Amniotic stem cell (primary cell): ENCODE measurements around the gene UGT3A1.
"Not testable (repeated sequence)": the region's sequence is repeated elsewhere in the genome, so short reads cannot be mapped to it uniquely, and the experiment has no call there.

Experiments
- DNase-seq: peaks from one replicate; lab custom pipeline; 2025; lab: John Stamatoyannopoulos, UW

The UGT3A1 gene

GRCh38 chr5:35987776-35988175 is 3.4 kb downstream of the UGT3A1 start:
- no peak for DNase-seq

DNA sequence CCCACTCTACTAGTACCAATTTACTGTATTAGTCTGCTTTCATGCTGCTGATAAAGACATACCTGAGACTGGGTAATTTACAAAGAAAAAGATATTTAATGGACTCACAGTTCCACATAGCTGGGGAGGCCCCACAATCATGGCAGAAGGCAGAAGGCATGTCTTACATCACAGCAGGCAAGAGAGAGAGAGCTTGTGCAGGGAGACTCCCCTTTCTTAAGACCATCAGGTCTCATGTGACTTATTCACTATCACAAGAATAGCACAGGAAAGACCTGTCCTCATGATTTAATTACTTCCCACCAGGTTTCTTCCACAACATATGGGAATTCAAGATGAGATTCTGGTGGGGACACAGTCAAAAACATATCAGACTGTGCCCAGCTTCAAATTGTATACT is 11.5 kb downstream of the UGT3A1 start:
- DNase-seq = no peak

DNA sequence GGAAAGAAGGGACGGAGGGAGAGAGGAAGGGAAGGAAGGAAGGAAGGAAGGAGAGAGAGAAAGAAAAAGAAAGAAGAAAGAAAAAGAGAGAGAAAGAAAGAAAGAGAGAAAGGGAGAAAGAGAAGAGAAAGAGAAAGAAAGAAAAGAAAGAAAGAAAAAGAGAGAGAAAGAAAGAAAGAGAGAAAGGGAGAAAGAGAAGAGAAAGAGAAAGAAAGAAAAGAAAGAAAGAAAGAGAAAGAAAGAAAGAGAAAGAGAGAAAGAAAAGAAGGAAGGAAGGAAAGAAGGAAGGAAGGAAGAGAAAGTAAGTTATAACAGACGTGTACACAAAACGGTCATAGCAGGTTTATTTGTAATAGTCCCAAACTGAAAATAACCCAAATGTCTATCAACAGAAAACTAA is 14.3 kb downstream of the UGT3A1 start:
- DNase-seq = not testable (repeated sequence)

- no peak for DNase-seq
Measured at GRCh38 chr5:35974570-35974969, 16.6 kb downstream of the UGT3A1 start.

DNA sequence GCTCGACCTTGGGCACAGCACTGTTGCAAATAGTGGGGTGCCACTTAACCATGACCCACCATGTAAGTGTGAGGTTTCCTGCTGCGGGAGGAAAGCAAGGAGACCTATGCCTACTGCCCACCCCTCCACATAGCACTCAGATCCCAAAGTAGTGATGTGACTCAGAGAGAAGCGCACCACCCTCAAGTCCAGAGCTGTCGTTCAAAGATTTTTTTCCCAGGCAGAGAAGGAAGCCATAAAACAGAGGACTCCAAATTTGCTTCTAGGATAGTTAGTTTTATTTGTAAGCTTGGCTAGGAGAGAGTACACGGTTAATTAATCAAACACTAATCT is 19.3 kb downstream of the UGT3A1 start:
- DNase-seq = no peak

DNA sequence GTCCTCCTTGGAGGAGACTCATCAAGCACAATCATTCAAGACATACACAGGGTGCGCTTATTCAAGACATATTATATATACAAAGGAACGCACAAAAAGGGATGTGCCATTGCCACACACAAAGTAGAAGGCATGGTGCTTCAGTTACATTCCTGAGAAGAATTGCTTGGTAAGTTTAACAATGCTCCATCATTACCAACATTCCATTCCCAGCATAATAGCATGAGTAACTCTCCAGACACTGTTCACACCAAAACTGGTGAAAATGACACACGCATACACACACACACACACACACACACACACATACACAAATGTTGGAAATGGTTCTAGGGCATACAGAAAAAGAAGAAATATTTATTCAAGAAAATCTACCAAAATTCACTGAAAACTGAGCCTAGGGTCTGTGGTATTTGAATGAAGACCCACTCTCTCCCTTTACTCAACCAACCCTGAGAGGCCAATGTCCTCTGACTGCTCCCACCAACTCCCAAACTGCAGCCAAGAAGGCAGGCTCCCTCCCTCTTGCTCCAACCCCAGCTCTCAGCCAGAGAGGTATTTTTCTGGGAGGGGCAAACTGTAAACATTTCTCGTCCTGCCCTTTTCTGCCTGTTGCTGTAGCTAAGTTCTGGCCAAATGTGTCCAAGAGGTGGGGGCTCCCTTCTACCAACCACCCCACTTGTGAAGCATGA is 19.9 kb downstream of the UGT3A1 start:
- no peak for DNase-seq

GRCh38 chr5:35963381-35963843 is 27.8 kb downstream of the UGT3A1 start:
- DNase-seq = no peak

GRCh38 chr5:35960328-35960727 is 30.9 kb downstream of the UGT3A1 start:
- DNase-seq = no peak

DNA sequence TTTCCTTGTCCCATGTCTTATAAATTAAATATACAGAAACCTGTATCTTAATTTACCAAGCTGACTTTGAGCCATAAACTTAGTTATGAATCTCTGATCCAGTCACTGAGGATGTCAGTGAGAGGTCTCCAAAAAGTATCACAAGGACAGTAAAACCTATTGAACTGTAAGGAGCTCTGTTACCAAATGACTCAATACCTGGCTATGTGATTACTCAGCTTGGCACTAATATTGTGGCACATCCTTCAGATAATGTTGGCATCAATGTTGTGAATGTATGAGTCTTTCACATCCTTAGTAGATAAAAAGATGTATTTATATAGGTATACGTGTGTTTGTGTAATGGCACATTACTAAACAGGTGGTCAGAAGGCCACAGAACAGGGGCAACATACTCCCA is 34.8 kb downstream of the UGT3A1 start:
- no peak for DNase-seq

GRCh38 chr5:35954175-35954574 is 37.0 kb downstream of the UGT3A1 start:
- no peak for DNase-seq

DNA sequence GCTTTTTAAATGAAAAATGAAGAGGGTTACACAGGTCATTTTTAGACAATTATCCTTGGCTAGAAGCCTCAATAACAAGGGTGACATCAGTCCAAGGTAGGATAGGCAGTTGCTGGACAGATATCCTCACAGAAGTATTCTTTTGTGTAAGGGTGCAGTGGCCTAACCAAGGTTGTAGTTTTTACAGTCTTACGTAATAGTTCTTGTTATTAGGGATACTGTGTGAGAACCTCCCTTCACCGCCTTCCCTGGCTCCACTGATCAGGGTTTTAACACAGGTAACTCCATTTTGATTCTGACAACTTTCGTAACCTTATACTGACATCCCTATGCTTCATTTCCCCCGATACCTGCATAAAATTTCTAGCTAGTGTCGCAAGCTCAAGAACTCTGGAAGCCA is 44.1 kb downstream of the UGT3A1 start:
- DNase-seq = no peak

GRCh38 chr5:35939639-35940038 is 51.6 kb downstream of the UGT3A1 start:
- no peak for DNase-seq

GRCh38 chr5:35938568-35939227 is 52.5 kb downstream of the UGT3A1 start, which contains the start of gene CAPSL:
CAPSL (minus strand) TSS chr5:35938622; CDS start chr5:35921120, 17,502 bp downstream.
- no peak for DNase-seq

DNA sequence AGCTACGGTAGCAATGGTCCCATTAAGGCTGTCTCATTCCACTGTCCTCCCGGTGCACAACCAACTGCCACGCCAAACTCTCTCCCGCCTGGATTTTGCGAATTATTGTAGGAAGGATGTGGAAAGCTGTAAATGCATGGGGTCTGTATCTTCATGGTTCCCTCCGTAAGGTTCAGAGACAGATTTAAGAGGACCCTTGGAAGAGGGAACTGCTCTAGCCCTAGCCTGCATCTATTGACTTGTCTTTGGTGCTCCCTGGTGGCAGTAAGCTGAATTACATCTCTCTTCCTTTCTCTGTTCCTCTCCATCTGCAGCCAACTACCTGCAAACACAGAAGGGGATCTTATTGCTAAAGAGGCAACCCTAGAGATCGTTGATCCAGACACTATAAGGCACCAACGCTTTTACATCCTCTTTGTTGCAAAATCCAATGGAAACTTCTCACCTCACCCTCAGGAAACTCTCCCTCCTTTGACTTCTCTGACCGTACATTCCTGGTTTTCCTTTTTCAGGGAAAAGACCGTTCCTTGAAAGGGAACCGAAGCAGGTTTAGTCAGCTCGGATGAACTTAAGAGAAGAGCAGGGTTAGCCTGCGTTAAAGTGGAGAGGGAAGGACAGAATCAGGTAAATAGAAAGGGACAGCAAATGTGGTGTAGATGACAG is 64.7 kb downstream of the UGT3A1 start:
- DNase-seq = peak; percentile 10

- DNase-seq = peak; percentile 55
Measured at GRCh38 chr5:35924950-35925722, 66.1 kb downstream of the UGT3A1 start.

- peak; percentile 27 for DNase-seq
Measured at GRCh38 chr5:35924122-35924949, 66.9 kb downstream of the UGT3A1 start.

DNA sequence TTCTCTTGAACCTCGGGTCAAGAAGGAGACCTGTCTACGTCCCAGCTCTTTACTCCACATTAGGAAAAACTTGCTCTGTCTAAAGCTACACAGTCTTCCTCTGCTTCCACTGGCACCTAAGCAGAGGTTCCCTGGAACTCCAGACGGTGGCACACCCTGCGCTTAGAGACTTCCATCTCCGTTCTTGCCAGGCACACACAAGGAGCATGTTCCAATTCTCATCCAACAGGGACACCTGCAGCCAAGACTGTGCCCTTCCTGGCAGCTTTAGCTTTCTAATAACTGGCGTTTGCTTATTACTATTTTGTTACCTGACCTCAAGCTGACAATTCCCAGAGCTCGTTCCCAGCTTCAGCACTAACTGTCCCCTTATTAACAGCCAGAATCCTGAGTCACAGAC is 68.7 kb downstream of the UGT3A1 start:
- no peak for DNase-seq

GRCh38 chr5:35921930-35922329 is 69.3 kb downstream of the UGT3A1 start:
- no peak for DNase-seq

DNA sequence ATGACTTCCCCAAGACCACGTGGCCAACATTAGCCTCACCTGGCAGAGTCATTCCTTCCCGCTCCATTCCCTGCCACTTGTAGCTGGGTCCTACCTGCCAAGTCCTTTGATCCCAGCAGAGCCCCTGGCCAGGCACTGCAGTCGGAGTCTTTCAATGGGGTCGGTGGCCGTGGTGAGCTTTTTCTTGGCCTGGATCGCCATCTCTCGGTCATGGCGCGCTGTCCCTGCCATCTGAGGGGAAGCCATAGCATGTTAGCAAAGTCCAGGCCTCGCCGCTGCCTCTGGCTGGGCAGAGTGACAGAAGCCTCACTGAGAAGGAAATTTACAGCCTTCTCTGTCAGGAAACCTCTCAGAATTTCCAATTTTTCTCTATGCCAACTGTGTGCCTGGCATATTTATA is 70.3 kb downstream of the UGT3A1 start:
- no peak for DNase-seq

DNA sequence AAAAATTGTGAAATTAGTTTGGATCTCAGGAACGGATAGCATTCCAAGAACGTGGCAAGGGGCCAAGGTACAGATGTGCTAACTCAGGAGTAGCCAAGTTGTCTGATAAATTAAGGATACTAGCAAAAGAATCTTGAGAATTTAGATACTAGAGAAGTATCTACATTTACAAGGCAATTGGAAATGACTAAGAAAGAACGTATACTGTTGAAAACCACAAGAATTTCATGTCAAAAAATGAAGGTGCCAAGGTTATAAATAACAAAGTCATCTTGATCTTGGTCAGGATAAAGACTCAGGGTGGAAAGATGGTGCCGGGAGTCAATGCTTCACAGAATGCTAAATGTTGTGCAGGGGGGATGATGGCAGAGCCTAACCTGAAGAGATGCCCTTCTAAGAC is 72.0 kb downstream of the UGT3A1 start:
- DNase-seq = peak; percentile 59

DNA sequence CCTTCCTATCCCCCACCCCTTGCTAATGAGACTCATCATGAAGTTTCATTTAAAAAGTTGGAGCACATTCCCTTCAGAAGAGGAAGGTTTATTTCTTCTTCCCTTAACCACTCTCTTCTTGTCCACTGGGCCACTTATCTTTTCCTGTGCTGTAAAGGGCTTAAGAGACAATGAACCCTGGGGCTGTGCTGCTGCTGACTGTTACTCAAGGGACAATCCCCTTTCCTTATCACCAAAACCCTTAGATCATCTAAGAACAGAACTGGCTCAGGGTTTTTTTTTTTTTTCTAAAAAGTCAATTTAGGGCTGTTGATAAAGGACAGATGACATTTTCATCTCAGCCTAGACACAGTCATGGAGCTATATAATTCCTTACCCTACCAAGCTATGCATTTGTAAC is 82.4 kb downstream of the UGT3A1 start:
- no peak for DNase-seq

GRCh38 chr5:35908228-35908627 is 83.0 kb downstream of the UGT3A1 start:
- DNase-seq = no peak
